K562 (cell line): ENCODE results near the gene SUFU. TPM values are rescaled to one million over a fixed set of nuclear protein-coding genes. Genes with fewer than 3 reads are reported as not detected.

ENCODE experiments used
- GATAD2A ChIP-seq: fragments of 450-650 bp; IDR thresholded peaks from 2 replicates; pipeline ENCODE4 v1.6.1; 2017
- HDAC1 ChIP-seq, 2 experiments: fragments of 450-650 bp; IDR thresholded peaks; 2 replicates each; pipeline ENCODE4 v1.6.1; 2016 to 2017; ENCODE audit warnings: inconsistent platforms in 1 of 2, mild to moderate bottlenecking in 1 of 2, moderate library complexity in 1 of 2
- KHSRP ChIP-seq: fragments of 450-650 bp; IDR thresholded peaks from 2 replicates; pipeline ENCODE4 v1.6.1; 2017
- MAZ ChIP-seq, 2 experiments: fragments of 450-650 bp in 1 of 2; sonication (generic) in 1 of 2; formaldehyde crosslinking; IDR thresholded peaks in 1 of 2; conservative IDR thresholded peaks in 1 of 2; 2 replicates each; pipeline versions ENCODE4 v1.4.0 to v1.5.0; 2020; ENCODE audit warnings: mild to moderate bottlenecking in 1 of 2, missing genetic modification reagents in 1 of 2
- MGA ChIP-seq: fragments of 450-650 bp; IDR thresholded peaks from 2 replicates; pipeline ENCODE4 v1.6.1; 2016; ENCODE audit warnings: mild to moderate bottlenecking, moderate library complexity
- NR2F6 ChIP-seq: fragments of 450-650 bp; formaldehyde crosslinking; IDR thresholded peaks from 2 replicates; pipeline ENCODE4 v1.4.0; 2020; ENCODE audit warnings: mild to moderate bottlenecking
- NUFIP1 ChIP-seq: fragments of 450-650 bp; IDR thresholded peaks from 2 replicates; pipeline ENCODE4 v1.6.1; 2018; ENCODE audit not compliant: partially characterized antibody
- OTX1 ChIP-seq: fragments of 450-650 bp; formaldehyde crosslinking; IDR thresholded peaks from 2 replicates; pipeline ENCODE4 v1.4.0; 2022; ENCODE audit warnings: mild to moderate bottlenecking
- RBM25 ChIP-seq: fragments of 200-400 bp; formaldehyde crosslinking; IDR thresholded peaks from 2 replicates; pipeline ENCODE4 v1.6.1; 2018; ENCODE audit warnings: low read length, low read depth, moderate library complexity; ENCODE audit not compliant: severe bottlenecking
- SMAD3 ChIP-seq: fragments of 450-650 bp; formaldehyde crosslinking; conservative IDR thresholded peaks from 2 replicates; pipeline ENCODE4 v1.4.0; 2020; ENCODE audit warnings: mild to moderate bottlenecking
- TEAD4 ChIP-seq, 2 experiments: sonication (generic) in 1 of 2; formaldehyde crosslinking in 1 of 2; IDR thresholded peaks; 2 replicates each; pipeline versions ENCODE4 v1.6.1 to v1.8.0; 2012 to 2022; ENCODE audit warnings: borderline replicate concordance in 1 of 2, inconsistent platforms in 1 of 2, low read length in 1 of 2, mild to moderate bottlenecking in 1 of 2, missing genetic modification reagents in 1 of 2
- polyA plus RNA-seq, 8 experiments: library from polyadenylated mRNA; depleted of rRNA in 4 of 8; stranded (reverse) in 5 of 8; unstranded in 3 of 8; fragments of >200 nt; fragmentation: Nextera tagmentation in 2 of 8; fragmentation: Illumina TruSeq in 1 of 8; extraction: Ambion mirVana in 2 of 8; extraction: Trizol in 1 of 8; gene quantifications; 2 replicates each; pipeline versions ENCODE4 v1.2.1 to v1.2.3, GENCODE V29; 2011 to 2014; ENCODE audit warnings: inconsistent platforms in 1 of 8, missing spikeins in 1 of 8
- total RNA-seq, 7 experiments: library from RNA; depleted of rRNA in 6 of 7; stranded (reverse); fragments of >200 nt in 6 of 7; fragmentation: Illumina TruSeq in 2 of 7; extraction: Trizol in 2 of 7; gene quantifications; 2 replicates each; pipeline versions ENCODE4 v1.2.1 to v1.2.3, GENCODE V29; 2011 to 2021; ENCODE audit warnings: low replicate concordance in 1 of 7

SUFU gene
- total and polyA plus RNA-seq, 9 of the 15 experiments (the other 6 are each of a cell fraction or from before 2014, with no cell fraction given), result 0.59 to 6.3 (median 0.82) TPM

GRCh38 chr10:102673819-102674511 lies 170.2 kb downstream of the SUFU start (continued):
- TF ChIP-seq RBM25 (no peak), MAZ (CRISPR knock-in tag; conservative IDR thresholded peaks at IDR 0.05 in 1 of 2, IDR thresholded peaks at IDR 0.05 in 1 of 2) (no peak), HDAC1 (IDR thresholded peaks at IDR 0.05) (0 out of 4 replicates have a peak, but pooled peaks of 1 of the 2 experiments have one; percentile 13), OTX1 (no peak), TEAD4 (IDR thresholded peaks at IDR 0.05; ENCODE audit: low read length) (peak; percentile 60), TEAD4 (CRISPR knock-in tag; IDR thresholded peaks at IDR 0.05; ENCODE audit: borderline replicate concordance) (no peak), NUFIP1 (no peak), GATAD2A (no peak), NR2F6 (no peak), MGA (no peak), KHSRP (no peak), SMAD3 (CRISPR knock-in tag) (no peak)
